HG03558 (cell line): ENCODE data around the gene ERICH6B.

Source experiments
- ATAC-seq: cut with Tn5 transposase; IDR thresholded peaks from one replicate; pipeline ENCODE4 v1.9.1; 2021; ENCODE audit warnings: moderate number of reproducible peaks; ENCODE audit not compliant: unreplicated experiment; ENCODE audit errors: extremely low read depth

ERICH6B gene

DNA sequence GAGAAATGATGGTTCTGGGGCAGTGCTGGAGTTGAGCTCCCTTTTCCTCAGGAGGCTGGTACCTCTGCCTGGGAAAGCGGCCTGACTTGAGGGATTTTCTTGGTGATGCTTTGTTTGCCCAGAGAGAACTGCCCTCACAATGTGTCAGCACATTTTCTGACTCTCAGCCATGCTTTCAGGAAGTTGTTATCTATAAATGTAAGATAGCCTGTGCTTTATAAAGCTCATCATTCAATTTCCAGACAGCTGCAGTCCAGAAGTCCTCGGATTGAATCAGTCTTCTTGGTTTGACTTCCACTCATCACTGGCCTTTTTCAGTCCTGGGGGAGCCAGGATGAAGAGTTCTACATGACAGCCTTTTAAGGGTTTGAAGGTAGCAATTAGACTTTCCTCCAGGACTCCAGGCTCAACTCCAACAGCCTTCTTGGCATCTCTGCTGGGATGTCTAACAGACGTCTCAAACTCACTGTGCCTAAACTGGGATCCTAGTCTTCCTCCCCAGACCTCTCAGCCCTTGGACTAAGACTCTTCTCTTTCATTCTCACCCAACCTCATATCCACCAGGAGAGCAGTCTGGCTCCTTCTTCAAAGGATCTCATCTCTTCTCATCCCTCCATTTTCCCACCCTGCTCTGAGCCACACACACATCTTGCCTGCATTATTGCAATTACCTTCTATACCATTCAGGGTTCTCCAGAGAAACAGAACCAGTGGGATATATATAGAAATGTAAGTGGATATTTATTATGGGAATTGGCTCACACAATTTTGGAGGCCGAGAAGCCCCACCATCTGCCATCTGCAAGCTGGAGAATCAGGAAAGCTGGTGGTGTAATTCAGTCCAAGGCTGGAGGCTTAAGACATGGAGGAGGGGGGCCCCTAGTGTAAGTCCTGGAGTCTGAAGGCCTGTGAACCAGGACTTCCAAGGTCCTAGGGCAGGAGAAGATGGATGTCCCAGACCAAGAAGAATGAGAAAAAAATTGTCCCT is 13.1 kb downstream of the ERICH6B start:
- no peak for ATAC-seq

GRCh38 chr13:45601680-45602079 is 13.9 kb downstream of the ERICH6B start:
- no peak for ATAC-seq

DNA sequence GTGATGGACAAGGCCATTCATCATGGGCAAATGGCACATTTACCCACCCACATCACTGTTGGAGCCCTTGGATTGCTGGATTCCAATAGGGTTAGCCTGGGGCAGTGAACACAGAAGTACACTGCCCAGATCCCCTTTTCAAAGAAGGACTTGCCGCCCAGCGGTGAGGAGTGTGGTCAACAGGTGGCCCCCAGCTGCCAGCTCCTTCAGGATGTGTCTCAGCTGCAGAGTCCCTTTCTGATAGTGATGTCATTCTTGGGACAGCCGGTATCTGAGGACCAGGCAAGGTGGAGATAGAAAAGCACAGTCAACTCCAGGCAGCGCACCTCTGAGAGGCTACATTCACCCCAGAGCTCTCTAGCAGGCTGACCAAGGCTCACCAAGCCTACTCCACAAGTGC is 16.9 kb downstream of the ERICH6B start:
- ATAC-seq, result no peak

GRCh38 chr13:45596800-45597475 is 18.6 kb downstream of the ERICH6B start:
- ATAC-seq, result no peak

DNA sequence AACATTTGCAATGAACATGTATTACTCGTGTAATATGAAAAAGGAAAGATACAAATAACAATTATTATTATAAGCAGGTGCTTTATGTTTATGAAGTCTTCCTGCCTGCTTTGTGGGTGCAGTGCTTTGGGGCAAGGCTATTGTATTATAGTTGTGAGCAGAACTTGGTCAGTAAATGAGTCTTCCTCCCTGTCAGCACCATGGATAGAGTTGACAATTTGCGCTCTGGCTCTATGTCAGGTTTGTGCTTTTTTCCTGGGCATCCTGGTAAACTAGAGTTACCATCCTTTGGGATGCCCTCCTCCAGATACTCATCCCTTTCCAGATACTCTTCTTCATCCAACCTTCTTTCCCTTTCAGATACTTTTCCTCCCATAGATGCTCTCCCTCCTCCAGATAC is 19.6 kb downstream of the ERICH6B start:
- no peak for ATAC-seq

DNA sequence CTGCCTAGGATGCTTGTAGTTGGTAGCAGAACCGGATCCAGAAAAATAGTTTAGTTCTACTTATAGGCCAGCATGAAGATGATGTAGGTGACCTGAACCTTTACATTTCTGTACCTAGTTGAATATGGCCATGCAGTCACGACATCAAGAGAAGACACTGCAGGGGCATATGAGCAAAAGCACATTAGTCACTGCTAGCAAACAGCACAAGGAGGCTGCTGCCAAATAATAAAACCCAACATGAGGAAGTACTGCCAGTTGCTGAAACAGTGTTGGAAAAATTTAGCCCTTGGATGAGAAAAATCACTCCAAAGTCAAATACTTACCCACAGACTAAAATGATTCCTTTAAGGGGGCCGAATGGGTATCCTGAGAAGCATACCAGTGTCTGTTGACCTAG is 20.8 kb downstream of the ERICH6B start:
- ATAC-seq, result no peak

- ATAC-seq, result no peak
These were observed 21.3 kb downstream of the ERICH6B start for GRCh38 chr13:45594227-45594626.

GRCh38 chr13:45592758-45593157 is 22.8 kb downstream of the ERICH6B start:
- ATAC-seq, result no peak

- ATAC-seq, result no peak
These were observed 25.5 kb downstream of the ERICH6B start for GRCh38 chr13:45590066-45590465.

- no peak for ATAC-seq
These were observed 27.6 kb downstream of the ERICH6B start for GRCh38 chr13:45587897-45588296.

DNA sequence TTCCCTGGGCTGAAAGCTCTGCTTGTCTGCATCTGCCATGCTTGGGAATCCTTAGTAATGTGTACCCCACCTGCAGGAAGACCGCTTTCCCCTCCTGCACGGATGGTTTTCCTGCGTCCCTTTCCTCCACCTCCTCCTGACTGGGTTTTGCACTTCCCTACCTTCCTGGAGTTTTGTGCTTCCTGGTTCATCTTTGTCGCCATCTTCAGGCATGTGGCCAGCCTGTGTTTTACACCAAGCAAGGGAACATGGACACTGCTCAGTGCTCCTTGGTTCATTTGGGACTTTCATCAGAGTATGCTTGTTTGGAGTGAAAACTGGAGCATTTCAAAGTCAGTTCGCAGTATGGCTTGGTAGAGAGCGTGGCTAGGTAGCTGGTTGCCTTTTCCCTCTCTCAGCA is 30.7 kb downstream of the ERICH6B start:
- ATAC-seq, result no peak

- ATAC-seq, result no peak
These were observed 33.0 kb downstream of the ERICH6B start for GRCh38 chr13:45582408-45583076.

- ATAC-seq, result no peak
These were observed 39.1 kb downstream of the ERICH6B start for GRCh38 chr13:45576466-45576865.

- no peak for ATAC-seq
These were observed 39.7 kb downstream of the ERICH6B start for GRCh38 chr13:45575830-45576180.

DNA sequence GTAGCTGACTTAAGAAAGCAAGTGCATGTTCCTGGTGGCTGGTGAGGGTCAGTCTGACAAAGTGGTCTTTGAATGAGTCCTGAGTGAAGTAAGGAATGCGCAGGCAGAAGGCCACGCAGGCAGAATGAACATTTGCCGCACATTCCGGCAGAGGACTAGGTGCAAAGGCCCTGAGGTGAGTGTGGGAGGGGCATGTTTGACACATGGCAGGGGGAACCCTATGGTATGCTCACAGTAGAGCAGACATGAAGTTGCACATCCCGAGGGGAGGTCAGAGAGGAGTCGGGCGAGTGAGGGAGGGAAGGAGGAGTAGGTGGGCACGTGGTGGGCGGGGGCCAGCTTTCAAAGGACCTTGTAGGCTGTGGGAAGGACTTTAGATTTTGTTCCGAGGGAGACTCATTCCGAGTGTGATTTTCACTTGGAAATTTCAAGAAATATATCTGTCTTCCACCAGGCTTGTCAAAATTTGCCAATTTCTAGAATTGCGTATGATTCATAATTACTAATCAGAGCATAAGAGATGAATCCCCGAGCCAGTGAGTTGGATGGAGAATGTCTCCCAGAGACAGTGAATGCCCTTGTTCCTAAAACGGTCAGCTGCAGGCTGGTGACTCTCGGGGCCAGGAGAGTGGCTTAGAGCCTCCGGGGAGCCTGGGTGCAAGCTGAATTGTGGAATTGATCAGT is 40.3 kb downstream of the ERICH6B start:
- no peak for ATAC-seq

DNA sequence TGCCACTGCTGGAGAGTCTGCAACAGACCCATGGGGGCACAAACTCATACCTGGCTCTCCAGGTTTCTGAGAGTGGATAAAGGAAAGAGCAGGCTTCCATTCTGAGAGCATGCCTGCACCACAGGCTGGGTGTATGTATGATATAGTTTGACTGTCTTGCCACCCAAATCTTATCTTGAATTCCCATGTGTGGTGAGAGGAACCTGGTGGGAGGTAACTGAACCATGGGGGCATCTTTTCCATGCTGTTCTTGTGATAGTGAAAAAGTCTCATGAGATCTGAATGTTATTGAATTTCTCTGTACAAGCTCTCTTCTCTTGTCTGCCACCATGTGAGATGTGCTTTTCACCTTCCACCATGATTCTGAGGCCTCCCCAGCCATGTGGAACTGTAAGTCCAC is 50.2 kb downstream of the ERICH6B start:
- ATAC-seq, result no peak

DNA sequence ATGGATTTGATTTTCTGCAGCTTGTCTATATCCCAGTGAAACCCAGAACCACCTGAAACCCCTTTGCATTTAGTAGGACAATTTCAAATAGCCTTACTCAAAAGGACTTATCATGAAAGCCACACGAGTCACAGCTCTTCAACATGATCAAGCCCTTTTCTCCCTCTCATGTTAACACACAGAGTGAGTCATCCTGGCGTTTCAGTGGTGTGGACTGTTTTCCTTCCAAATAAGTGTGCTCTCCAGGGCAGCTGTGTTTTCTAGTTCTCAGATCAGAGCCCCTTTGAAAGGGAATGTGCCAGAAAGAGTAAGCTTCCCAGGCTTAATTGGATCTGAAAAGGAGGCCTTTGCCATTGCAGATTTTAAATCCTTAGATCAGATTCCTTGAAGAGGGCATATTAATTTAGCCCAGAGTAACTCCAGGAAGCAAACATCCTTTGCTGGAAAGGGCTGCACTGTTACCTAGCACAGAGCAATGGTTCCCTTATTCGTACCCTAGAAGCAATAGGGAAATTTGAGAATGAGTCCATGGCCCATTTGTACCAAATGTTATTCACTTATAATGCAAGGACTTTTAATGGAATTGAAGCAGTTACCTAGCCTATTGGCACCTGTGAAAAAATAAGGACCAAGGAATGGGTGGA is 51.3 kb downstream of the ERICH6B start:
- ATAC-seq, result no peak

GRCh38 chr13:45554604-45555109 is 60.9 kb downstream of the ERICH6B start:
- no peak for ATAC-seq

DNA sequence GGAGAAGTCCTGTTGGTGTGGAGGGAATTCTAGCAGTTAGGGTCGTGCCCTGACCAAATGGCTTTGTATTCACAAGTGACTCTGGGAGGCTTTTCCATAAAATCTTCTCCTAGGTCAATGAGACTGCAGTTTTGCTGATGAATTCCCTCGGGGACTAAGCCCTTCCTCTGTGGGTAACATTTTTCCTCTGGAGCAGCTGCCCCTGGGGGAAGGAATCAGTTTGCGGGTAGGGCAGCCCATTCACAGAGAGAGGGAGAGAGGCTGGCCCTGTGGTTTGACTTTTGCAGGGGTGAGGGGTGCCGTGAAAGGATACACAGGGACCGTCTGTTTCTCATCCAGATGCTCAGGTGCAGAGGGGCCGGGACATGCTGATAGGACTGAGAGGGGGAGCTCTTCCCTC is 67.3 kb downstream of the ERICH6B start:
- no peak for ATAC-seq

DNA sequence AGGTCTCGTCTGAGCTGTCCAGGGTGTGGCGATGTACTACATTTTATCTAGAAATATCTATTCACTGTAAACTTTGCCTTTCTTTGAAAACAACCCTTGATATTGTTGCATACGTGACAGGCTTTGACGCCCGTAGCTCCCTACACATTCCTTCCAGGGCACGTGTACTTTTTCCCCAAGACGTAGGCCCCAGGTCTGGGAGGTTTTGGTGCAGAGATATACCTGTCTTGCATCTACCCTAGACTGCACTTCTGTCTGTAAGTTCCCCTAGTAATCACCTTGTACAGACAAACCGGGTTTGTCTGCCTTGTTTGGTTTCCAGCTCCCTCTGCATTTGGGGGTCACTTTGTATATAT is 69.2 kb downstream of the ERICH6B start:
- ATAC-seq, result no peak
